K562 (cell line): ENCODE results near the gene LGALS12. TPM values are rescaled to one million over a fixed set of nuclear protein-coding genes. Genes with fewer than 3 reads are reported as not detected.

Experiments used
- ATAC-seq: fragments of 200-7000 bp; cut with Tn5 transposase; 3 replicates; pipeline ENCODE4 v1.9.1; 2020; ENCODE audit warnings: moderate library complexity
- BruUV-seq: library from RNA; stranded (reverse); fragments of 400-500 nt; replicated peaks from 2 replicates; lab custom pipeline; 2021; lab: Mats Ljungman, UMichigan
- CTCF ChIA-PET: fragments of 300-600 bp; formaldehyde crosslinking; extraction: SDS; loops from one replicate; lab custom pipeline; 2021; ENCODE audit warnings: low intra/inter-chr PET ratio; lab: Yijun Ruan, JAX
- POLR2A ChIA-PET: fragments of 300-600, 350-650 bp; sonication (Branson Sonifier 250); formaldehyde crosslinking; extraction: SDS; loops from one replicate; lab custom pipeline; 2021; ENCODE audit warnings: antibody characterized with exemption, inconsistent platforms; lab: Yijun Ruan, JAX
- DNase-seq, 4 experiments: peaks; one replicate each; pipeline versions ENCODE4 v3.0.0 to v3.0.0-alpha.2; 2011 to 2018; ENCODE audit warnings: low spot score in 3 of 4, mixed read lengths in 3 of 4; ENCODE audit errors: extremely low read depth in 1 of 4
- FAIRE-seq: peaks from 2 replicates; lab custom pipeline; 2011; peaks lifted over from hg19 to GRCh38; lab: Jason Lieb, UNC
- H2AFZ ChIP-seq: 2 replicates; pipeline ENCODE4 v1.6.0; 2011; ENCODE audit warnings: low read depth, low read length, control low read depth, inconsistent platforms
- H3K27ac ChIP-seq: fragments of 200-600 bp; 3 replicates; pipeline ENCODE4 v1.8.0; 2011; ENCODE audit warnings: low read depth, mild to moderate bottlenecking, control low read depth, inconsistent platforms, low read length, moderate library complexity, mixed read lengths; ENCODE audit errors: extremely low read depth
- H3K27me3 ChIP-seq, 2 experiments: fragments of 300-600 bp in 1 of 2; 2 replicates in 1 of 2; 3 replicates in 1 of 2; pipeline versions ENCODE4 v1.6.0 to v1.8.0; 2011; ENCODE audit warnings: inconsistent platforms in 2 of 2, low read length in 2 of 2, mild to moderate bottlenecking in 1 of 2, mixed read lengths in 1 of 2, moderate library complexity in 1 of 2; ENCODE audit not compliant: control insufficient read depth in 2 of 2, insufficient read depth in 2 of 2
- H3K36me3 ChIP-seq: fragments of 300-600 bp; 3 replicates; pipeline ENCODE4 v1.8.0; 2011; ENCODE audit warnings: mild to moderate bottlenecking, low read length, inconsistent platforms; ENCODE audit not compliant: control insufficient read depth, insufficient read depth
- H3K4me1 ChIP-seq, 2 experiments: fragments of 200-600 bp in 1 of 2; replicated peaks in 1 of 2; 2 replicates in 1 of 2; 3 replicates in 1 of 2; pipeline versions ENCODE4 v1.5.1 to v1.8.0; 2011; ENCODE audit warnings: inconsistent platforms in 2 of 2, low read length in 2 of 2, mild to moderate bottlenecking in 1 of 2, mixed read lengths in 1 of 2, moderate library complexity in 1 of 2; ENCODE audit not compliant: control insufficient read depth in 2 of 2, insufficient read depth in 2 of 2
- H3K4me2 ChIP-seq: 2 replicates; pipeline ENCODE4 v1.6.1; 2011; ENCODE audit warnings: low read length, control low read depth, inconsistent platforms, mixed read lengths; ENCODE audit not compliant: insufficient read depth
- H3K4me3 ChIP-seq: fragments of 200-600 bp; sonication (generic), shearing (Covaris generic); 2 replicates; pipeline ENCODE4 v1.5.1; 2016; ENCODE audit warnings: control low read depth, inconsistent platforms
- H3K79me2 ChIP-seq: fragments of 200-600 bp; 3 replicates; pipeline ENCODE4 v1.8.0; 2011; ENCODE audit warnings: low read length, inconsistent platforms; ENCODE audit not compliant: control insufficient read depth, insufficient read depth
- H3K9ac ChIP-seq, 2 experiments: 2 replicates each; pipeline versions ENCODE4 v1.6.0 to v1.6.1; 2011; ENCODE audit warnings: low read depth in 2 of 2, low read length in 2 of 2, control low read depth in 1 of 2, inconsistent platforms in 1 of 2, mild to moderate bottlenecking in 1 of 2, mixed read lengths in 1 of 2; ENCODE audit not compliant: insufficient read depth in 1 of 2
- H3K9me1 ChIP-seq: one replicate; pipeline ENCODE4 v1.6.0; 2011; ENCODE audit warnings: inconsistent platforms, mild to moderate bottlenecking, low read length, moderate library complexity; ENCODE audit not compliant: control insufficient read depth, insufficient read depth
- H3K9me3 ChIP-seq: replicated peaks from 2 replicates; pipeline ENCODE4 v1.5.1; 2011; ENCODE audit warnings: low read depth, low read length, inconsistent platforms; ENCODE audit not compliant: control insufficient read depth, insufficient read depth
- H4K20me1 ChIP-seq: replicated peaks from 2 replicates; pipeline ENCODE4 v1.6.1; 2011; ENCODE audit warnings: low read length, inconsistent platforms, mixed read lengths; ENCODE audit not compliant: control insufficient read depth, insufficient read depth
- CC2D1A ChIP-seq: fragments of 450-650 bp; IDR thresholded peaks from 2 replicates; pipeline ENCODE4 v1.6.1; 2017; ENCODE audit warnings: mild to moderate bottlenecking
- CCAR2 ChIP-seq: fragments of 200-400 bp; formaldehyde crosslinking; IDR thresholded peaks from 2 replicates; pipeline ENCODE4 v1.6.1; 2017; ENCODE audit warnings: mild to moderate bottlenecking, low read depth, low read length
- CXXC5 ChIP-seq: fragments of 250-450 bp; sonication (Bioruptor Pico); IDR thresholded peaks from 2 replicates; pipeline ENCODE4 v1.8.0; 2022; ENCODE audit warnings: inconsistent platforms, mild to moderate bottlenecking, moderate library complexity
- DACH1 ChIP-seq: fragments of 450-650 bp; IDR thresholded peaks from 2 replicates; pipeline ENCODE4 v1.6.1; 2018; ENCODE audit not compliant: partially characterized antibody
- DNMT1 ChIP-seq: fragments of 450-650 bp; IDR thresholded peaks from 2 replicates; pipeline ENCODE4 v1.6.1; 2016; ENCODE audit warnings: antibody characterized with exemption, mild to moderate bottlenecking
- MIER1 ChIP-seq: fragments of 450-650 bp; IDR thresholded peaks from 2 replicates; pipeline ENCODE4 v1.6.1; 2016; ENCODE audit warnings: antibody characterized with exemption, mild to moderate bottlenecking, low read depth
- NFIC ChIP-seq: fragments of 450-650 bp; IDR thresholded peaks from 2 replicates; pipeline ENCODE4 v1.6.1; 2017; ENCODE audit warnings: mild to moderate bottlenecking, inconsistent platforms
- RAD51 ChIP-seq: fragments of 450-650 bp; IDR thresholded peaks from 2 replicates; pipeline ENCODE4 v1.7.1; 2016; ENCODE audit warnings: low read depth, mild to moderate bottlenecking, borderline replicate concordance
- RBM39 ChIP-seq: fragments of 200-400 bp; formaldehyde crosslinking; optimal IDR thresholded peaks from 2 replicates; pipeline ENCODE3; 2018; ENCODE audit warnings: low read depth, low read length
- SMARCA5 ChIP-seq: fragments of 450-650 bp; IDR thresholded peaks from 2 replicates; pipeline ENCODE4 v1.6.1; 2016
- SPI1 ChIP-seq: IDR thresholded peaks from 2 replicates; pipeline ENCODE4 v1.6.1; 2011; ENCODE audit warnings: low read depth, low read length, control low read depth, borderline replicate concordance
- SRSF1 ChIP-seq: fragments of 200-400 bp; formaldehyde crosslinking; IDR thresholded peaks from 2 replicates; pipeline ENCODE4 v1.6.1; 2017; ENCODE audit warnings: mild to moderate bottlenecking, low read depth, low read length, moderate library complexity
- TARDBP ChIP-seq: fragments of 450-650 bp; IDR thresholded peaks from 2 replicates; pipeline ENCODE4 v1.6.1; 2016
- WGBS: fragments of 100-300 bp; shearing (Covaris generic); methylation state at CpG from one replicate; pipeline ENCODE4 v1.1.6; 2016; ENCODE audit warnings: low coverage, mixed read lengths; ENCODE audit not compliant: insufficient coverage; ENCODE audit errors: missing lambda C conversion rate; 5-methylcytosine and 5-hydroxymethylcytosine counted together
- in situ Hi-C: fragments of 300-500 bp; cut with MboI; formaldehyde crosslinking; loops from 4 replicates; pipeline ENCODE4 v1.15.0; 2018; ENCODE audit warnings: inconsistent platforms, mixed read lengths
- intact Hi-C: fragments of 100-400 bp; cut with micrococcal nuclease; formaldehyde crosslinking; loops from 2 replicates; pipeline ENCODE4 v1.14.2; 2022
- polyA plus RNA-seq, 8 experiments: library from polyadenylated mRNA; depleted of rRNA in 4 of 8; stranded (reverse) in 5 of 8; unstranded in 3 of 8; fragments of >200 nt; fragmentation: Nextera tagmentation in 2 of 8; fragmentation: Illumina TruSeq in 1 of 8; extraction: Ambion mirVana in 2 of 8; extraction: Trizol in 1 of 8; gene quantifications; 2 replicates each; pipeline versions ENCODE4 v1.2.1 to v1.2.3, GENCODE V29; 2011 to 2014; ENCODE audit warnings: inconsistent platforms in 1 of 8, missing spikeins in 1 of 8
- total RNA-seq, 7 experiments: library from RNA; depleted of rRNA in 6 of 7; stranded (reverse); fragments of >200 nt in 6 of 7; fragmentation: Illumina TruSeq in 2 of 7; extraction: Trizol in 2 of 7; gene quantifications; 2 replicates each; pipeline versions ENCODE4 v1.2.1 to v1.2.3, GENCODE V29; 2011 to 2021; ENCODE audit warnings: low replicate concordance in 1 of 7
- TF ChIP-seq, protein P1 (sequence below): sonication (generic); formaldehyde crosslinking; IDR thresholded peaks from 2 replicates; pipeline ENCODE4 v1.8.1; 2022; ENCODE audit warnings: missing genetic modification reagents
- TF ChIP-seq, protein P2 (sequence below), 2 experiments: fragments of 250-450 bp in 1 of 2; fragments of 450-650 bp in 1 of 2; sonication (Bioruptor Pico) in 1 of 2; IDR thresholded peaks; 2 replicates each; pipeline versions ENCODE4 v1.6.1 to v1.8.0; 2016 to 2021; ENCODE audit warnings: mild to moderate bottlenecking in 2 of 2, moderate library complexity in 2 of 2, missing compliant biosample characterization in 1 of 2, missing genetic modification characterization in 1 of 2
- TF ChIP-seq, protein P3 (sequence below): sonication (generic); formaldehyde crosslinking; IDR thresholded peaks from 2 replicates; pipeline ENCODE4 v1.8.0; 2022; ENCODE audit warnings: mild to moderate bottlenecking, missing genetic modification reagents

Gene LGALS12
- total and polyA plus RNA-seq, 9 of the 15 experiments (the other 6 are each of a cell fraction or from before 2014, with no cell fraction given), result 0.66 to 8.0 (median 5.0) TPM

DNA sequence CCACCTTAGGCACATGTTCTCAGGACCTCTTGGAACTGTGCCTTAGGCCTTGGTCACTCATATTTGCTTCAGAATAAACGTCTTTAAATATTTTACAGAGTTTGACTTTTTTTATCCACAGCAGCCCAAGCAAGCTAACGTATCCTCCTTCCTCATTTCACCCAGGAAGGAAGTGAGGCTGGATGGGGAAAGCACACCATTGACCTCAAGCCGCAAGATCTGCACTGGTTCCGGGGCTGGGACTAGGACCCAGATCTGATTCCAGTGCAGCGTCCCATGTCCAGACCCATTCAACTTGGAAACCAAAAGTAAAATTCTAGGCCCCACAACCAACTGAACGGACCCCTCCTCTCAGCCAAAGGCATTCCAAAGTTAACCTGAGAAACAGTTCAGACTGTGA is 2.4 kb upstream of the LGALS12 start:
- no peaks in the 10 kb centered on the region for H3K9me1 ChIP-seq
- FAIRE-seq (no peak), ATAC-seq (no peak), DNase-seq (no peak)
- peak overlapping the region; percentile 7; the same call in 1 of the 2 replicates for H2AFZ ChIP-seq
- H3K4me1 ChIP-seq, result peaks cover 32 to 57% of the 10 kb centered on the region in 2 experiments
- H3K4me3 ChIP-seq, result no peak overlapping the region
- H3K9ac ChIP-seq, result peak overlapping the region in 1 of 2 experiments; percentile 56; a peak in 1 of 4 replicates
- H3K27ac ChIP-seq, result no peak overlapping the region
- H3K4me2 ChIP-seq, result no peak overlapping the region
- no peaks in the 10 kb centered on the region for H3K36me3 ChIP-seq
- 39% methylated on average over 6 of the region's 6 CpGs for WGBS
- H4K20me1 ChIP-seq, result no peaks in the 10 kb centered on the region
- H3K79me2 ChIP-seq, result no peaks in the 10 kb centered on the region
- BruUV-seq, result no TSS peak
- intact Hi-C loops (no loop called here), in situ Hi-C loops (no loop called here)
- H3K9me3 ChIP-seq, result peaks cover 4% of the 10 kb centered on the region; the same call in 1 of the 2 replicates
- TF ChIP-seq SPI1 (peak; percentile 50; the same call in 1 of the 2 replicates), RBM39 (no peak), NFIC (no peak)
- TF ChIP-seq, protein P1, sequence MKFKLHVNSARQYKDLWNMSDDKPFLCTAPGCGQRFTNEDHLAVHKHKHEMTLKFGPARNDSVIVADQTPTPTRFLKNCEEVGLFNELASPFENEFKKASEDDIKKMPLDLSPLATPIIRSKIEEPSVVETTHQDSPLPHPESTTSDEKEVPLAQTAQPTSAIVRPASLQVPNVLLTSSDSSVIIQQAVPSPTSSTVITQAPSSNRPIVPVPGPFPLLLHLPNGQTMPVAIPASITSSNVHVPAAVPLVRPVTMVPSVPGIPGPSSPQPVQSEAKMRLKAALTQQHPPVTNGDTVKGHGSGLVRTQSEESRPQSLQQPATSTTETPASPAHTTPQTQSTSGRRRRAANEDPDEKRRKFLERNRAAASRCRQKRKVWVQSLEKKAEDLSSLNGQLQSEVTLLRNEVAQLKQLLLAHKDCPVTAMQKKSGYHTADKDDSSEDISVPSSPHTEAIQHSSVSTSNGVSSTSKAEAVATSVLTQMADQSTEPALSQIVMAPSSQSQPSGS, result no peak
- no peaks in the 10 kb centered on the region for H3K27me3 ChIP-seq
- CTCF ChIA-PET, result no interaction called here
- POLR2A ChIA-PET, result no interaction called here

DNA sequence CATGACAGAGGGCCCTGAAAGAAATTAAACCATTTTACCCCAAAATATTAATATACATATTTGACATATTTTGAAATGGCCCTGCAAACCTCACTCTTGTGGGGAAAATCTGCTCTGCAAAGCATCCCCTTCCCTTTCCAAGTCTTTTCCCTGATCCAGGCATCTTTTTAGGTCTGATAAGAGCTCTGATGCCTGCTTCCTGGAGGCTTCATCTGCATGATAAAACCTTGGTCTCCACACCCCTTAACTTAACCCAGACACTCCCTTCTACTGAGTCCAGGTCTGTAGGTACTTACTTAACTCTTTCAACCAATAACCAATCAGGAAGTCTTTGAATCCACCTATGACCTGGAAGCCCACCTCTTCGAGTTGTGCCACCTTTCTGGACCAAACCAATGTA is 1.8 kb upstream of the LGALS12 start:
- in situ Hi-C loops (no loop called here), intact Hi-C loops (no loop called here)
- CTCF ChIA-PET, result no interaction called here
- peaks cover 4% of the 10 kb centered on the region; the same call in 1 of the 2 replicates for H3K9me3 ChIP-seq
- no peak overlapping the region for H2AFZ ChIP-seq
- POLR2A ChIA-PET, result interaction anchor here (0.5 to 1.0 kb wide), 3 partner anchors 9 to 470 kb away, joined by 3 to 6 read pairs (median 3); partner anchors contain the start of gene COX8A
- ATAC-seq (no peak), DNase-seq (no peak), FAIRE-seq (no peak)
- no peaks in the 10 kb centered on the region for H3K27me3 ChIP-seq
- no TSS peak for BruUV-seq
- H3K4me3 ChIP-seq, result no peak overlapping the region
- no peaks in the 10 kb centered on the region for H4K20me1 ChIP-seq
- no peak overlapping the region for H3K27ac ChIP-seq
- H3K9me1 ChIP-seq, result no peaks in the 10 kb centered on the region
- 24% methylated on average over 1 of the region's 1 CpG for WGBS
- peaks cover 35 to 57% of the 10 kb centered on the region in 2 experiments for H3K4me1 ChIP-seq
- no peak overlapping the region for H3K9ac ChIP-seq
- H3K36me3 ChIP-seq, result no peaks in the 10 kb centered on the region
- no peak overlapping the region for H3K4me2 ChIP-seq
- no peaks in the 10 kb centered on the region for H3K79me2 ChIP-seq
- TF ChIP-seq, protein P2, sequence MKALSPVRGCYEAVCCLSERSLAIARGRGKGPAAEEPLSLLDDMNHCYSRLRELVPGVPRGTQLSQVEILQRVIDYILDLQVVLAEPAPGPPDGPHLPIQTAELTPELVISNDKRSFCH (CRISPR knock-in tag; IDR thresholded peaks at IDR 0.05), result no peak
- TF ChIP-seq, protein P2 (tag; IDR thresholded peaks at IDR 0.05), result no peak
- TF ChIP-seq SRSF1 (no peak), SMARCA5 (no peak), DNMT1 (no peak), TARDBP (no peak), CC2D1A (no peak), DACH1 (no peak), CCAR2 (no peak), MIER1 (no peak), CXXC5 (CRISPR knock-in tag) (no peak), RAD51 (no peak)
- TF ChIP-seq, protein P3, sequence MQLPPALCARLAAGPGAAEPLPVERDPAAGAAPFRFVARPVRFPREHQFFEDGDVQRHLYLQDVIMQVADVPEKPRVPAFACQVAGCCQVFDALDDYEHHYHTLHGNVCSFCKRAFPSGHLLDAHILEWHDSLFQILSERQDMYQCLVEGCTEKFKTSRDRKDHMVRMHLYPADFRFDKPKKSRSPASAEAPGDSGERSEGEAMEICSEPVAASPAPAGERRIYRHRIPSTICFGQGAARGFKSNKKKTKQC (CRISPR knock-in tag), result no peak
